Naive B cell (primary cell): ENCODE measurements around the gene HYAL1. TPM values are rescaled to one million over a fixed set of nuclear protein-coding genes. Genes with fewer than 3 reads are reported as not detected.

ENCODE experiments used
- ATAC-seq, 2 donors: fragments of 150-1000 bp; cut with Tn5 transposase; 2 replicates each; pipeline ENCODE4 v1.10.0; 2021; ENCODE audit warnings: low read depth in 2 of 2, mild to moderate bottlenecking in 2 of 2, moderate library complexity in 2 of 2
- DNase-seq: peaks from one replicate; pipeline ENCODE4 v3.0.0; 2022
- H3K27ac Mint-ChIP-seq, 6 donors: one replicate each; pipeline ENCODE4 v1.8.0; 2020 to 2022; ENCODE audit warnings: mild to moderate bottlenecking in 6 of 6, mixed read lengths in 6 of 6, moderate library complexity in 5 of 6, inconsistent platforms in 2 of 6
- H3K27me3 Mint-ChIP-seq, 3 donors: one replicate each; pipeline ENCODE4 v1.8.0; 2021 to 2022; ENCODE audit warnings: mixed read lengths in 3 of 3, mild to moderate bottlenecking in 1 of 3
- H3K36me3 Mint-ChIP-seq, 2 donors: one replicate each; pipeline ENCODE4 v1.8.0; 2020 to 2022; ENCODE audit warnings: mixed read lengths in 2 of 2, inconsistent platforms in 1 of 2, mild to moderate bottlenecking in 1 of 2
- H3K4me1 Mint-ChIP-seq, 3 donors: one replicate each; pipeline ENCODE4 v1.8.0; 2020 to 2022; ENCODE audit warnings: mixed read lengths in 3 of 3, inconsistent platforms in 1 of 3, mild to moderate bottlenecking in 1 of 3, moderate library complexity in 1 of 3
- H3K4me3 Mint-ChIP-seq, 8 donors: one replicate each; pipeline ENCODE4 v1.8.0; 2020 to 2022; ENCODE audit warnings: mild to moderate bottlenecking in 8 of 8, mixed read lengths in 8 of 8, moderate library complexity in 8 of 8, inconsistent platforms in 2 of 8
- H3K9me3 Mint-ChIP-seq, 7 donors: one replicate each; pipeline ENCODE4 v1.8.0; 2020 to 2022; ENCODE audit warnings: mixed read lengths in 7 of 7, mild to moderate bottlenecking in 5 of 7, inconsistent platforms in 2 of 7, moderate library complexity in 1 of 7
- polyA plus RNA-seq, 6 donors: library from polyadenylated mRNA; unstranded; fragments of 300-500 nt; fragmentation: Illumina TruSeq; gene quantifications; one replicate each; pipeline ENCODE4 v1.2.3, GENCODE V29; 2021; ENCODE audit warnings: low read depth in 6 of 6

The HYAL1 gene
- under 1 TPM in 3 of 6 donors, not detected in 3; 0.12 to 0.32 (median 0.15) TPM for polyA plus RNA-seq

GRCh38 chr3:50303013-50303815, at the start of gene HYAL1:
Gene HYAL1 (minus strand): TSS chr3:50303574. CDS start chr3:50302956, 618 bp downstream.
- Mint-ChIP-seq H3K36me3 (no peaks in the 10 kb centered on the region), H3K9me3 (no peaks in the 10 kb centered on the region), H3K27ac (peak within 1 kb of the TSS in 2 of 6 donors; percentile 56 to 62), H3K4me1 (peaks cover 14 to 22% (median 21%) of the 10 kb centered on the region in 3 donors), H3K4me3 (no peak within 1 kb of the TSS), H3K27me3 (no peaks in the 10 kb centered on the region)
- ATAC-seq (no peak), DNase-seq (no peak)

GRCh38 chr3:50352781-50353180, 49.4 kb upstream of the HYAL1 start:
- Mint-ChIP-seq H3K9me3 (no peaks in the 10 kb centered on the region), H3K27ac (no peak overlapping the region), H3K4me3 (peak overlapping the region in 2 of 8 donors; percentile 11 to 97), H3K4me1 (peaks cover 34 to 70% (median 67%) of the 10 kb centered on the region in 3 donors), H3K27me3 (no peaks in the 10 kb centered on the region), H3K36me3 (peaks cover 0 to 7% of the 10 kb centered on the region in 2 donors)
- ATAC-seq (no peak), DNase-seq (no peak)

GRCh38 chr3:50351323-50351697, 47.9 kb upstream of the HYAL1 start:
- no peaks in the 10 kb centered on the region for H3K9me3 Mint-ChIP-seq
- peak overlapping the region; percentile 92 to 98 (median 98) for H3K4me3 Mint-ChIP-seq
- H3K27ac Mint-ChIP-seq = peak overlapping the region; percentile 94 to 99 (median 98)
- no peaks in the 10 kb centered on the region for H3K27me3 Mint-ChIP-seq
- H3K36me3 Mint-ChIP-seq = peaks cover 0 to 7% of the 10 kb centered on the region in 2 donors
- H3K4me1 Mint-ChIP-seq = peaks cover 28 to 68% (median 63%) of the 10 kb centered on the region in 3 donors
- ATAC-seq = no peak
- DNase-seq = no peak

GRCh38 chr3:50350527-50351322, 47.4 kb upstream of the HYAL1 start, which contains the start of the genes CYB561D2 and NPRL2:
Gene CYB561D2 (plus strand): TSS chr3:50350862. CDS start chr3:50351434, 572 bp downstream.
Gene NPRL2 (minus strand): TSS chr3:50350775. CDS start chr3:50350652, 123 bp downstream.
- peaks cover 0 to 7% of the 10 kb centered on the region in 2 donors for H3K36me3 Mint-ChIP-seq
- H3K9me3 Mint-ChIP-seq = no peaks in the 10 kb centered on the region
- ATAC-seq (peak; percentile 87 to 89), DNase-seq (peak; percentile 98)
- H3K27me3 Mint-ChIP-seq = no peaks in the 10 kb centered on the region
- H3K4me3 Mint-ChIP-seq = peak within 1 kb of the TSS; percentile 92 to 98 (median 98)
- peak within 1 kb of the TSS; percentile 94 to 99 (median 98) for H3K27ac Mint-ChIP-seq
- peaks cover 32 to 69% (median 67%) of the 10 kb centered on the region in 3 donors for H3K4me1 Mint-ChIP-seq

- Mint-ChIP-seq H3K4me3 (peak overlapping the region; percentile 92 to 98 (median 98)), H3K27me3 (no peaks in the 10 kb centered on the region), H3K4me1 (peaks cover 33 to 70% (median 68%) of the 10 kb centered on the region in 3 donors), H3K9me3 (no peaks in the 10 kb centered on the region), H3K36me3 (peaks cover 0 to 7% of the 10 kb centered on the region in 2 donors), H3K27ac (peak overlapping the region; percentile 94 to 99 (median 98))
- ATAC-seq = no peak
- DNase-seq = no peak
Measured at GRCh38 chr3:50350213-50350526, 46.8 kb upstream of the HYAL1 start.

GRCh38 chr3:50347187-50347813, 43.9 kb upstream of the HYAL1 start:
- DNase-seq (peak; percentile 72), ATAC-seq (peak; percentile 13 to 17)
- Mint-ChIP-seq H3K9me3 (no peaks in the 10 kb centered on the region), H3K27me3 (no peaks in the 10 kb centered on the region), H3K4me3 (peak overlapping the region in 5 of 8 donors; percentile 22 to 66 (median 34)), H3K4me1 (peaks cover 28 to 70% (median 69%) of the 10 kb centered on the region in 3 donors), H3K36me3 (no peaks in the 10 kb centered on the region), H3K27ac (peak overlapping the region in 3 of 6 donors; percentile 26 to 65 (median 52))

- H3K9me3 Mint-ChIP-seq = no peaks in the 10 kb centered on the region
- peak; percentile 41 to 49 for ATAC-seq
- DNase-seq = peak; percentile 70
- H3K4me3 Mint-ChIP-seq = peak within 1 kb of the TSS; percentile 69 to 86 (median 77)
- peak within 1 kb of the TSS in 4 of 6 donors; percentile 20 to 88 (median 83) for H3K27ac Mint-ChIP-seq
- peaks cover 33 to 70% (median 60%) of the 10 kb centered on the region in 3 donors for H3K4me1 Mint-ChIP-seq
- H3K36me3 Mint-ChIP-seq = no peaks in the 10 kb centered on the region
- no peaks in the 10 kb centered on the region for H3K27me3 Mint-ChIP-seq
Measured at GRCh38 chr3:50345586-50346234, 42.3 kb upstream of the HYAL1 start, which contains the start of gene ZMYND10. Gene ZMYND10 (minus strand): TSS chr3:50345732. CDS start chr3:50345579, 153 bp downstream.

GRCh38 chr3:50345008-50345407, 41.6 kb upstream of the HYAL1 start:
- Mint-ChIP-seq H3K27me3 (no peaks in the 10 kb centered on the region), H3K4me3 (peak overlapping the region in 3 of 8 donors; percentile 12 to 55 (median 41)), H3K4me1 (peaks cover 28 to 66% (median 58%) of the 10 kb centered on the region in 3 donors), H3K9me3 (no peaks in the 10 kb centered on the region), H3K27ac (peak overlapping the region in 1 of 6 donors; percentile 88), H3K36me3 (no peaks in the 10 kb centered on the region)
- ATAC-seq (no peak), DNase-seq (no peak)

- peak overlapping the region in 3 of 8 donors; percentile 15 to 74 (median 51) for H3K4me3 Mint-ChIP-seq
- H3K36me3 Mint-ChIP-seq = no peaks in the 10 kb centered on the region
- H3K4me1 Mint-ChIP-seq = peaks cover 34 to 67% (median 55%) of the 10 kb centered on the region in 3 donors
- H3K27ac Mint-ChIP-seq = no peak overlapping the region
- DNase-seq (no peak), ATAC-seq (no peak)
- H3K27me3 Mint-ChIP-seq = no peaks in the 10 kb centered on the region
- no peaks in the 10 kb centered on the region for H3K9me3 Mint-ChIP-seq
Measured at GRCh38 chr3:50342813-50343633, 39.6 kb upstream of the HYAL1 start.

GRCh38 chr3:50341996-50342650, 38.7 kb upstream of the HYAL1 start:
- DNase-seq (no peak), ATAC-seq (no peak)
- peaks cover 34 to 62% (median 50%) of the 10 kb centered on the region in 3 donors for H3K4me1 Mint-ChIP-seq
- H3K9me3 Mint-ChIP-seq = no peaks in the 10 kb centered on the region
- H3K36me3 Mint-ChIP-seq = no peaks in the 10 kb centered on the region
- H3K27ac Mint-ChIP-seq = peak overlapping the region in 2 of 6 donors; percentile 86 to 87
- no peaks in the 10 kb centered on the region for H3K27me3 Mint-ChIP-seq
- H3K4me3 Mint-ChIP-seq = peak overlapping the region in 5 of 8 donors; percentile 85 to 94 (median 87)

GRCh38 chr3:50341537-50341936, 38.2 kb upstream of the HYAL1 start:
- Mint-ChIP-seq H3K36me3 (no peaks in the 10 kb centered on the region), H3K4me1 (peaks cover 38 to 59% (median 53%) of the 10 kb centered on the region in 3 donors), H3K27me3 (no peaks in the 10 kb centered on the region), H3K4me3 (peak overlapping the region; percentile 85 to 97 (median 90)), H3K9me3 (no peaks in the 10 kb centered on the region), H3K27ac (peak overlapping the region in 2 of 6 donors; percentile 86 to 91)
- DNase-seq (no peak), ATAC-seq (no peak)
